ENCODE data around the gene ELOB. TPM values are rescaled to one million over a fixed set of nuclear protein-coding genes. Genes with fewer than 3 reads are reported as not detected.

Gene ELOB
- polyA plus RNA-seq, 1 of the 3 experiments (the other 2 are of a cell fraction), result 329 TPM

- Histone ChIP-seq H2AFZ (ENCODE audit: low read depth) (no peak overlapping the region), H3K4me1 (ENCODE audit: control insufficient read depth in 1 of 2, insufficient read depth in 2 of 2, low read depth in 1 of 2, low read length in 1 of 2) (no peaks in the 10 kb centered on the region), H3K4me3 (ENCODE audit: low read depth in 2 of 2, low read length in 1 of 2) (no peak overlapping the region), H3K36me3 (replicated peaks in 1 of 2; ENCODE audit: control insufficient read depth in 1 of 2, insufficient read depth in 2 of 2, low read length in 1 of 2) (peaks cover 72 to 99% of the 10 kb centered on the region in 2 experiments), H3K9ac (no peak overlapping the region), H3F3A (replicated peaks; ENCODE audit: insufficient read depth) (peaks cover 22% of the 10 kb centered on the region), H3K9me2 (no peaks in the 10 kb centered on the region), H3K27me3 (ENCODE audit: insufficient read depth) (no peaks in the 10 kb centered on the region), H3K27ac (ENCODE audit: low read depth in 2 of 2, low read length in 1 of 2) (no peak overlapping the region), H3K79me2 (ENCODE audit: insufficient read depth) (peaks cover 74% of the 10 kb centered on the region), H3K9me3 (no peaks in the 10 kb centered on the region), H4K20me1 (ENCODE audit: insufficient read depth) (peaks cover 82% of the 10 kb centered on the region), H3K4me2 (no peak overlapping the region)
- 96% methylated on average over 42 of the region's 44 CpGs for WGBS (ENCODE audit: low lambda C conversion rate)
- no peak for DNase-seq
- TF ChIP-seq PBX3 (IDR thresholded peaks at IDR 0.05) (no peak), GATA2 (CRISPR knock-in tag; IDR thresholded peaks at IDR 0.05) (no peak), TCF12 (IDR thresholded peaks at IDR 0.05) (no peak), REST (IDR thresholded peaks at IDR 0.05; ENCODE audit: low read depth, low read length) (no peak)
- TF ChIP-seq, protein P1, sequence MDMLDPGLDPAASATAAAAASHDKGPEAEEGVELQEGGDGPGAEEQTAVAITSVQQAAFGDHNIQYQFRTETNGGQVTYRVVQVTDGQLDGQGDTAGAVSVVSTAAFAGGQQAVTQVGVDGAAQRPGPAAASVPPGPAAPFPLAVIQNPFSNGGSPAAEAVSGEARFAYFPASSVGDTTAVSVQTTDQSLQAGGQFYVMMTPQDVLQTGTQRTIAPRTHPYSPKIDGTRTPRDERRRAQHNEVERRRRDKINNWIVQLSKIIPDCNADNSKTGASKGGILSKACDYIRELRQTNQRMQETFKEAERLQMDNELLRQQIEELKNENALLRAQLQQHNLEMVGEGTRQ (IDR thresholded peaks at IDR 0.05; ENCODE audit: borderline replicate concordance, low read depth, low read length), result no peak
- CTCF ChIA-PET, result no interaction called here
- POLR2A ChIA-PET, result interaction anchor here (0.6 to 1.3 kb wide), 2 partner anchors 13 to 44 kb away, joined by 3 read pairs; no protein-coding TSS in a partner anchor
Measured at GRCh38 chr16:2766430-2767139, 10.5 kb downstream of the ELOB start.

GRCh38 chr16:2765462-2766404 is 11.3 kb downstream of the ELOB start:
- no peak overlapping the region for H3K4me2 ChIP-seq
- H3K79me2 ChIP-seq (ENCODE audit: insufficient read depth), result peaks cover 83% of the 10 kb centered on the region
- no peak for DNase-seq
- no peaks in the 10 kb centered on the region for H3K9me2 ChIP-seq
- H4K20me1 ChIP-seq (ENCODE audit: insufficient read depth), result peaks cover 82% of the 10 kb centered on the region
- H3K27me3 ChIP-seq (ENCODE audit: insufficient read depth), result no peaks in the 10 kb centered on the region
- H3K4me3 ChIP-seq (ENCODE audit: low read depth in 2 of 2, low read length in 1 of 2), result no peak overlapping the region; a peak in 1 of 4 replicates
- CTCF ChIA-PET, result interaction anchor here (1.5 kb wide), 1 partner anchor 103 kb away, joined by 5 read pairs; no protein-coding TSS in a partner anchor
- WGBS (ENCODE audit: low lambda C conversion rate), result 98% methylated on average over 72 of the region's 73 CpGs
- TF ChIP-seq FOXJ3 (CRISPR knock-in tag; IDR thresholded peaks at IDR 0.05) (no peak), POLR2AphosphoS5 (IDR thresholded peaks at IDR 0.05; ENCODE audit: low read depth, low read length) (no peak), MEF2A (IDR thresholded peaks at IDR 0.05; ENCODE audit: borderline replicate concordance, low read depth) (no peak)
- peaks cover 75 to 99% of the 10 kb centered on the region in 2 experiments for H3K36me3 ChIP-seq (replicated peaks in 1 of 2; ENCODE audit: control insufficient read depth in 1 of 2, insufficient read depth in 2 of 2, low read length in 1 of 2)
- H2AFZ ChIP-seq (ENCODE audit: low read depth), result no peak overlapping the region
- no peaks in the 10 kb centered on the region for H3K4me1 ChIP-seq (ENCODE audit: control insufficient read depth in 1 of 2, insufficient read depth in 2 of 2, low read depth in 1 of 2, low read length in 1 of 2)
- H3K27ac ChIP-seq (ENCODE audit: low read depth in 2 of 2, low read length in 1 of 2), result no peak overlapping the region
- POLR2A ChIA-PET, result interaction anchor here (0.6 kb wide), 1 partner anchor 44 kb away, joined by 3 read pairs; no protein-coding TSS in a partner anchor
- no peaks in the 10 kb centered on the region for H3K9me3 ChIP-seq
- H3K9ac ChIP-seq, result no peak overlapping the region
- peaks cover 16% of the 10 kb centered on the region for H3F3A ChIP-seq (replicated peaks; ENCODE audit: insufficient read depth)

All from SK-N-SH (cell line).